HepG2 (cell line): Measurements from ENCODE around the gene SLC25A45. TPM values are rescaled to one million over a fixed set of nuclear protein-coding genes. Genes with fewer than 3 reads are reported as not detected.

ENCODE experiments used
- CREM ChIP-seq, 2 experiments: sonication (generic) in 1 of 2; formaldehyde crosslinking in 1 of 2; IDR thresholded peaks; 2 replicates each; pipeline versions ENCODE4 v1.4.0 to v1.6.1; 2016 to 2020; ENCODE audit warnings: antibody characterized with exemption in 1 of 2, mild to moderate bottlenecking in 1 of 2, missing genetic modification reagents in 1 of 2
- ESRRA ChIP-seq: sonication (generic); formaldehyde crosslinking; IDR thresholded peaks from 2 replicates; pipeline ENCODE4 v1.5.1; 2020; ENCODE audit warnings: mild to moderate bottlenecking, low read depth, missing genetic modification reagents
- GATAD2A ChIP-seq: IDR thresholded peaks from 2 replicates; pipeline ENCODE4 v1.6.1; 2016
- NCOA2 ChIP-seq: sonication (generic); formaldehyde crosslinking; IDR thresholded peaks from 2 replicates; pipeline ENCODE4 v1.8.0; 2022; ENCODE audit warnings: inconsistent platforms
- NPAS2 ChIP-seq: sonication (generic); formaldehyde crosslinking; IDR thresholded peaks from 2 replicates; pipeline ENCODE4 v1.8.0; 2022; ENCODE audit warnings: mild to moderate bottlenecking, missing genetic modification reagents, borderline replicate concordance
- PAWR ChIP-seq: sonication (generic); formaldehyde crosslinking; IDR thresholded peaks from 2 replicates; pipeline ENCODE4 v1.4.0; 2020; ENCODE audit warnings: missing genetic modification reagents, mild to moderate bottlenecking, borderline replicate concordance
- PAX8 ChIP-seq: sonication (generic); formaldehyde crosslinking; IDR thresholded peaks from 2 replicates; pipeline ENCODE4 v1.8.0; 2022; ENCODE audit warnings: mild to moderate bottlenecking, missing genetic modification reagents, borderline replicate concordance
- RBAK ChIP-seq: sonication (generic); formaldehyde crosslinking; IDR thresholded peaks from 2 replicates; pipeline ENCODE4 v1.5.1; 2020; ENCODE audit warnings: mild to moderate bottlenecking, missing genetic modification reagents
- SKI ChIP-seq: fragments of 450-650 bp; IDR thresholded peaks from one replicate; pipeline ENCODE4 v1.6.1; 2018; ENCODE audit warnings: mild to moderate bottlenecking; ENCODE audit not compliant: partially characterized antibody
- ZNF143 ChIP-seq: sonication (generic); formaldehyde crosslinking; IDR thresholded peaks from 2 replicates; pipeline ENCODE4 v1.4.0; 2020; ENCODE audit warnings: missing genetic modification reagents
- ZNF552 ChIP-seq: sonication (generic); formaldehyde crosslinking; IDR thresholded peaks from 2 replicates; pipeline ENCODE4 v1.9.0; 2022; ENCODE audit warnings: missing genetic modification reagents, mild to moderate bottlenecking, borderline replicate concordance
- ZNF616 ChIP-seq: sonication (generic); formaldehyde crosslinking; IDR thresholded peaks from 2 replicates; pipeline ENCODE4 v1.5.0; 2020; ENCODE audit warnings: low read depth, mild to moderate bottlenecking, missing genetic modification reagents
- ZNF772 ChIP-seq: sonication (generic); formaldehyde crosslinking; IDR thresholded peaks from 2 replicates; pipeline ENCODE4 v1.5.0; 2020; ENCODE audit warnings: mild to moderate bottlenecking, missing genetic modification reagents
- polyA plus RNA-seq, 8 experiments: library from polyadenylated mRNA; depleted of rRNA in 3 of 8; stranded (reverse) in 7 of 8; unstranded in 1 of 8; fragments of >200 nt; fragmentation: Illumina TruSeq in 4 of 8; extraction: Trizol in 4 of 8; gene quantifications; 2 replicates each; pipeline versions ENCODE4 v1.2.1 to v1.2.3, GENCODE V29; 2011 to 2016; ENCODE audit warnings: low read depth in 4 of 8, missing spikeins in 1 of 8, mixed read lengths in 1 of 8; ENCODE audit not compliant: insufficient read depth in 1 of 8
- total RNA-seq, 5 experiments: library from RNA; depleted of rRNA; stranded (reverse); fragments of >200 nt; fragmentation: Illumina TruSeq; extraction: Trizol; gene quantifications; 2 replicates each; pipeline ENCODE4 v1.2.3, GENCODE V29; 2016; ENCODE audit warnings: low read depth in 1 of 5
- TF ChIP-seq, protein P1 (sequence below): sonication (generic); formaldehyde crosslinking; IDR thresholded peaks from 2 replicates; pipeline ENCODE4 v1.4.0; 2020; ENCODE audit warnings: mild to moderate bottlenecking, missing genetic modification reagents
- TF ChIP-seq, protein P2 (sequence below): sonication (generic); formaldehyde crosslinking; IDR thresholded peaks from 2 replicates; pipeline ENCODE4 v1.8.0; 2022; ENCODE audit warnings: mild to moderate bottlenecking, missing genetic modification reagents, moderate library complexity
- TF ChIP-seq, protein P3 (sequence below): sonication (generic); formaldehyde crosslinking; IDR thresholded peaks from 2 replicates; pipeline ENCODE4 v1.4.0; 2020; ENCODE audit warnings: low read depth, missing genetic modification reagents
- TF ChIP-seq, protein P4 (sequence below): sonication (generic); formaldehyde crosslinking; IDR thresholded peaks from 2 replicates; pipeline ENCODE4 v1.5.0; 2020; ENCODE audit warnings: mild to moderate bottlenecking, missing genetic modification reagents, borderline replicate concordance
- TF ChIP-seq, protein P5 (sequence below): IDR thresholded peaks from 2 replicates; pipeline ENCODE4 v1.6.1; 2012; ENCODE audit warnings: inconsistent platforms

Gene SLC25A45
- total and polyA plus RNA-seq, 2 of the 13 experiments (the other 11 are each of a cell fraction or from before 2014, with no cell fraction given): 1.2 to 3.4 TPM

DNA sequence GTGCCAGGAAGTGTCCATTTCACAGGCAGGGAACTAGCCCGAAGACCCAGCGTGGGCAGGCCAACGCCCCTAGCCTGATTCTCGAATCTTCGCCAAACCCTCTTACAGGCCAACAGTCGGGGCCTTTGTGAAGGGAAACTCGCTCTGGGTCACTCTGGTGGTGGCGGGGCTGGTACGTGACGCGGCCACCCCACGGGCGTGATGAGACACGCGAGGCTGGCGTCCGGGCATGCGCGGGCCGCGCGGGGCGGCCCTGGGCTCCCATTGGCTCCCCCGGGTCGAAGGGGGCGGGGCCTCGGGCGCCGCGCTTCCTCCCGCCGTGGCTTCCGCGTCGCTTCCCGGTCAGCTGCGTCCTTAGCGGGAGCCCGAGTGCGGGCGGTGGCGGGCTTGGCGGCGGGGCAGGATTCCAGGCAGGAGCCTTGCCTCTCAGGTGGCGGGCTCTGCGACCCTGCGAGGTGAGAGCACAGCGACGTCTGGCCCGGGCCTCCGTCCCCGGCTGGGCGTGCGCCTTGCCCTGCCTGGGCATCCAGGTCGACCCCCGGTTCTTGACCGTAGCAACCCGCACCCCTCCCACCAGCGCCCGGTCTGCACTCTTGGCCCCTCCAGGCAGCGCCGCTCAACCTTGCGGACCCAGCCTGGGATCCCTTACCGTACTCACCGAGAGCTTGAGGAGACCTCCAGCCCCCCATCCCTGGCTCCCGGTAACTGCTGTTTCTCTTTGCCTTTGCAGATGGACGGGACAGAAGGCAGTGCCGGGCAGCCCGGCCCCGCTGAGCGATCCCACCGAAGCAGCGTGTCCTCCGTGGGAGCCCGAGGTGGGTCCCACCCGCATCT, 4.1 kb upstream of the SLC25A45 start, which contains the start of gene FRMD8 (continued):
- TF ChIP-seq, protein P1, sequence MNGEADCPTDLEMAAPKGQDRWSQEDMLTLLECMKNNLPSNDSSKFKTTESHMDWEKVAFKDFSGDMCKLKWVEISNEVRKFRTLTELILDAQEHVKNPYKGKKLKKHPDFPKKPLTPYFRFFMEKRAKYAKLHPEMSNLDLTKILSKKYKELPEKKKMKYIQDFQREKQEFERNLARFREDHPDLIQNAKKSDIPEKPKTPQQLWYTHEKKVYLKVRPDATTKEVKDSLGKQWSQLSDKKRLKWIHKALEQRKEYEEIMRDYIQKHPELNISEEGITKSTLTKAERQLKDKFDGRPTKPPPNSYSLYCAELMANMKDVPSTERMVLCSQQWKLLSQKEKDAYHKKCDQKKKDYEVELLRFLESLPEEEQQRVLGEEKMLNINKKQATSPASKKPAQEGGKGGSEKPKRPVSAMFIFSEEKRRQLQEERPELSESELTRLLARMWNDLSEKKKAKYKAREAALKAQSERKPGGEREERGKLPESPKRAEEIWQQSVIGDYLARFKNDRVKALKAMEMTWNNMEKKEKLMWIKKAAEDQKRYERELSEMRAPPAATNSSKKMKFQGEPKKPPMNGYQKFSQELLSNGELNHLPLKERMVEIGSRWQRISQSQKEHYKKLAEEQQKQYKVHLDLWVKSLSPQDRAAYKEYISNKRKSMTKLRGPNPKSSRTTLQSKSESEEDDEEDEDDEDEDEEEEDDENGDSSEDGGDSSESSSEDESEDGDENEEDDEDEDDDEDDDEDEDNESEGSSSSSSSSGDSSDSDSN (CRISPR knock-in tag): peak; percentile 71
- TF ChIP-seq ZNF616 (CRISPR knock-in tag): no peak; the same call in 1 of the 2 replicates
- TF ChIP-seq, protein P2, sequence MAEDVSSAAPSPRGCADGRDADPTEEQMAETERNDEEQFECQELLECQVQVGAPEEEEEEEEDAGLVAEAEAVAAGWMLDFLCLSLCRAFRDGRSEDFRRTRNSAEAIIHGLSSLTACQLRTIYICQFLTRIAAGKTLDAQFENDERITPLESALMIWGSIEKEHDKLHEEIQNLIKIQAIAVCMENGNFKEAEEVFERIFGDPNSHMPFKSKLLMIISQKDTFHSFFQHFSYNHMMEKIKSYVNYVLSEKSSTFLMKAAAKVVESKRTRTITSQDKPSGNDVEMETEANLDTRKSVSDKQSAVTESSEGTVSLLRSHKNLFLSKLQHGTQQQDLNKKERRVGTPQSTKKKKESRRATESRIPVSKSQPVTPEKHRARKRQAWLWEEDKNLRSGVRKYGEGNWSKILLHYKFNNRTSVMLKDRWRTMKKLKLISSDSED: no peak
- 0 out of 2 replicates have a peak, but pooled peaks have one; percentile 67 for TF ChIP-seq PAWR
- TF ChIP-seq, protein P3, sequence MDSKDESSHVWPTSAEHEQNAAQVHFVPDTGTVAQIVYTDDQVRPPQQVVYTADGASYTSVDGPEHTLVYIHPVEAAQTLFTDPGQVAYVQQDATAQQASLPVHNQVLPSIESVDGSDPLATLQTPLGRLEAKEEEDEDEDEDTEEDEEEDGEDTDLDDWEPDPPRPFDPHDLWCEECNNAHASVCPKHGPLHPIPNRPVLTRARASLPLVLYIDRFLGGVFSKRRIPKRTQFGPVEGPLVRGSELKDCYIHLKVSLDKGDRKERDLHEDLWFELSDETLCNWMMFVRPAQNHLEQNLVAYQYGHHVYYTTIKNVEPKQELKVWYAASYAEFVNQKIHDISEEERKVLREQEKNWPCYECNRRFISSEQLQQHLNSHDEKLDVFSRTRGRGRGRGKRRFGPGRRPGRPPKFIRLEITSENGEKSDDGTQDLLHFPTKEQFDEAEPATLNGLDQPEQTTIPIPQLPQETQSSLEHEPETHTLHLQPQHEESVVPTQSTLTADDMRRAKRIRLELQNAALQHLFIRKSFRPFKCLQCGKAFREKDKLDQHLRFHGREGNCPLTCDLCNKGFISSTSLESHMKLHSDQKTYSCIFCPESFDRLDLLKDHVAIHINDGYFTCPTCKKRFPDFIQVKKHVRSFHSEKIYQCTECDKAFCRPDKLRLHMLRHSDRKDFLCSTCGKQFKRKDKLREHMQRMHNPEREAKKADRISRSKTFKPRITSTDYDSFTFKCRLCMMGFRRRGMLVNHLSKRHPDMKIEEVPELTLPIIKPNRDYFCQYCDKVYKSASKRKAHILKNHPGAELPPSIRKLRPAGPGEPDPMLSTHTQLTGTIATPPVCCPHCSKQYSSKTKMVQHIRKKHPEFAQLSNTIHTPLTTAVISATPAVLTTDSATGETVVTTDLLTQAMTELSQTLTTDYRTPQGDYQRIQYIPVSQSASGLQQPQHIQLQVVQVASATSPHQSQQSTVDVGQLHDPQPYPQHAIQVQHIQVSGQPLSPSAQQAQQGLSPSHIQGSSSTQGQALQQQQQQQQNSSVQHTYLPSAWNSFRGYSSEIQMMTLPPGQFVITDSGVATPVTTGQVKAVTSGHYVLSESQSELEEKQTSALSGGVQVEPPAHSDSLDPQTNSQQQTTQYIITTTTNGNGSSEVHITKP (CRISPR knock-in tag): peak; percentile 25; the same call in 1 of the 2 replicates
- TF ChIP-seq ZNF143 (CRISPR knock-in tag): no peak
- TF ChIP-seq ZNF552 (CRISPR knock-in tag): no peak
- TF ChIP-seq, protein P4, sequence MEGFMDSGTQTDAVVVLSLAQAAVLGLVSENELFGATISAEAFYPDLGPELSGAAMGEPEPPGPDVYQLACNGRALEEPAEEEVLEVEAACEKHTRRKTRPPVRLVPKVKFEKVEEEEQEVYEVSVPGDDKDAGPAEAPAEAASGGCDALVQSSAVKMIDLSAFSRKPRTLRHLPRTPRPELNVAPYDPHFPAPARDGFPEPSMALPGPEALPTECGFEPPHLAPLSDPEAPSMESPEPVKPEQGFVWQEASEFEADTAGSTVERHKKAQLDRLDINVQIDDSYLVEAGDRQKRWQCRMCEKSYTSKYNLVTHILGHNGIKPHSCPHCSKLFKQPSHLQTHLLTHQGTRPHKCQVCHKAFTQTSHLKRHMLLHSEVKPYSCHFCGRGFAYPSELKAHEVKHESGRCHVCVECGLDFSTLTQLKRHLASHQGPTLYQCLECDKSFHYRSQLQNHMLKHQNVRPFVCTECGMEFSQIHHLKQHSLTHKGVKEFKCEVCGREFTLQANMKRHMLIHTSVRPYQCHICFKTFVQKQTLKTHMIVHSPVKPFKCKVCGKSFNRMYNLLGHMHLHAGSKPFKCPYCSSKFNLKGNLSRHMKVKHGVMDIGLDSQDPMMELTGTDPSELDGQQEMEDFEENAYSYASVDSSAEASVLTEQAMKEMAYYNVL (CRISPR knock-in tag): no peak
- peak; percentile 78 for TF ChIP-seq GATAD2A (CRISPR knock-in tag)
- TF ChIP-seq ZNF772 (CRISPR knock-in tag): 0 out of 2 replicates have a peak, but pooled peaks have one; percentile 47
- TF ChIP-seq PAX8 (CRISPR knock-in tag): no peak
- 0 out of 2 replicates have a peak, but pooled peaks have one; percentile 63 for TF ChIP-seq ESRRA (CRISPR knock-in tag)
- TF ChIP-seq SKI: no peak
- no peak for TF ChIP-seq NCOA2 (CRISPR knock-in tag)
- TF ChIP-seq CREM (IDR thresholded peaks at IDR 0.05): no peak
- TF ChIP-seq CREM (CRISPR knock-in tag; IDR thresholded peaks at IDR 0.05): no peak
- TF ChIP-seq, protein P5, sequence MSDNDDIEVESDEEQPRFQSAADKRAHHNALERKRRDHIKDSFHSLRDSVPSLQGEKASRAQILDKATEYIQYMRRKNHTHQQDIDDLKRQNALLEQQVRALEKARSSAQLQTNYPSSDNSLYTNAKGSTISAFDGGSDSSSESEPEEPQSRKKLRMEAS: peak; percentile 86
- no peak for TF ChIP-seq RBAK
- TF ChIP-seq NPAS2 (CRISPR knock-in tag): no peak
